H9 (cell line): ENCODE data around the gene YPEL4. TPM values are rescaled to one million over a fixed set of nuclear protein-coding genes. Genes with fewer than 3 reads are reported as not detected.

Experiments
- DNase-seq: peaks from one replicate; pipeline ENCODE4 v3.0.0-alpha.2; 2017
- H2AFZ ChIP-seq: one replicate; pipeline ENCODE4 v1.6.1; 2013; ENCODE audit warnings: mild to moderate bottlenecking, low read length, control low read depth, moderate library complexity
- H2AK5ac ChIP-seq: 2 replicates; pipeline ENCODE4 v1.6.1; 2013; ENCODE audit warnings: low read length, control low read depth, mixed read lengths; ENCODE audit not compliant: insufficient read length
- H2BK120ac ChIP-seq: one replicate; pipeline ENCODE4 v1.6.1; 2013; ENCODE audit warnings: low read depth, mild to moderate bottlenecking, low read length, control low read depth, inconsistent platforms; ENCODE audit not compliant: poor library complexity, severe bottlenecking
- H2BK12ac ChIP-seq: 2 replicates; pipeline ENCODE4 v1.6.1; 2013; ENCODE audit warnings: low read length, control low read depth, mixed read lengths, low read depth; ENCODE audit not compliant: insufficient read length
- H2BK15ac ChIP-seq: 2 replicates; pipeline ENCODE4 v1.6.1; 2013; ENCODE audit warnings: low read depth, low read length, control low read depth
- H2BK20ac ChIP-seq: one replicate; pipeline ENCODE4 v1.6.1; 2013; ENCODE audit warnings: low read depth, mild to moderate bottlenecking, low read length, control low read depth, inconsistent platforms; ENCODE audit not compliant: poor library complexity, severe bottlenecking
- H2BK5ac ChIP-seq: 2 replicates; pipeline ENCODE4 v1.6.1; 2013; ENCODE audit warnings: low read length, control low read depth, mixed read lengths; ENCODE audit not compliant: insufficient read length
- H3K14ac ChIP-seq: 2 replicates; pipeline ENCODE4 v1.6.1; 2013; ENCODE audit warnings: low read length, control low read depth; ENCODE audit not compliant: insufficient read depth
- H3K18ac ChIP-seq: 2 replicates; pipeline ENCODE4 v1.6.1; 2013; ENCODE audit warnings: low read depth, mild to moderate bottlenecking, mixed read lengths, low read length, control low read depth; ENCODE audit not compliant: insufficient read length
- H3K23ac ChIP-seq: 2 replicates; pipeline ENCODE4 v1.6.1; 2013; ENCODE audit warnings: low read length, control low read depth, mixed read lengths, low read depth; ENCODE audit not compliant: insufficient read length
- H3K23me2 ChIP-seq: 2 replicates; pipeline ENCODE4 v1.6.1; 2013; ENCODE audit warnings: low read depth, mild to moderate bottlenecking, mixed read lengths, low read length, control low read depth; ENCODE audit not compliant: insufficient read length, poor library complexity, severe bottlenecking
- H3K27ac ChIP-seq: 2 replicates; pipeline ENCODE4 v1.5.1; 2013; ENCODE audit warnings: low read length, control low read depth, mixed read lengths, low read depth; ENCODE audit not compliant: insufficient read length
- H3K27me3 ChIP-seq: 2 replicates; pipeline ENCODE4 v1.6.1; 2013; ENCODE audit warnings: low read length, control low read depth, inconsistent platforms; ENCODE audit not compliant: insufficient read depth
- H3K4ac ChIP-seq: 2 replicates; pipeline ENCODE4 v1.6.1; 2013; ENCODE audit warnings: low read depth, mild to moderate bottlenecking, control low read depth, inconsistent platforms, low read length, moderate library complexity
- H3K4me1 ChIP-seq: 2 replicates; pipeline ENCODE4 v1.6.1; 2013; ENCODE audit warnings: low read length, control low read depth, inconsistent platforms; ENCODE audit not compliant: insufficient read depth
- H3K4me2 ChIP-seq: 2 replicates; pipeline ENCODE4 v1.6.1; 2013; ENCODE audit warnings: low read length, control low read depth, mixed read lengths; ENCODE audit not compliant: insufficient read length, insufficient read depth
- H3K56ac ChIP-seq: 2 replicates; pipeline ENCODE4 v1.6.1; 2013; ENCODE audit warnings: low read depth, mild to moderate bottlenecking, mixed read lengths, low read length, control low read depth; ENCODE audit not compliant: insufficient read length
- H3K79me1 ChIP-seq: 2 replicates; pipeline ENCODE4 v1.6.1; 2013; ENCODE audit warnings: low read depth, mild to moderate bottlenecking, moderate library complexity, low read length, control low read depth, inconsistent platforms; ENCODE audit not compliant: insufficient read depth, poor library complexity, severe bottlenecking
- H3K79me2 ChIP-seq: 2 replicates; pipeline ENCODE4 v1.6.1; 2013; ENCODE audit warnings: low read length, control low read depth, inconsistent platforms; ENCODE audit not compliant: insufficient read depth
- H3K9ac ChIP-seq: 2 replicates; pipeline ENCODE4 v1.6.1; 2013; ENCODE audit warnings: low read length, control low read depth, mixed read lengths; ENCODE audit not compliant: insufficient read length; ENCODE audit errors: extremely low read depth
- H3K9me3 ChIP-seq: one replicate; pipeline ENCODE4 v1.6.1; 2013; ENCODE audit warnings: low read depth, low read length, inconsistent platforms; ENCODE audit not compliant: control insufficient read depth
- H3T11ph ChIP-seq: one replicate; pipeline ENCODE4 v1.6.1; 2013; ENCODE audit warnings: mild to moderate bottlenecking, low read length, control low read depth, inconsistent platforms
- H4K20me1 ChIP-seq: one replicate; pipeline ENCODE4 v1.6.1; 2013; ENCODE audit not compliant: control insufficient read depth, insufficient read length, insufficient read depth
- H4K5ac ChIP-seq: 2 replicates; pipeline ENCODE4 v1.6.1; 2013; ENCODE audit warnings: low read depth, mild to moderate bottlenecking, mixed read lengths, low read length, control low read depth; ENCODE audit not compliant: insufficient read length
- H4K8ac ChIP-seq: replicated peaks from 2 replicates; pipeline ENCODE4 v1.6.1; 2013; ENCODE audit warnings: low read length, control low read depth, mixed read lengths, low read depth; ENCODE audit not compliant: insufficient read length
- H4K91ac ChIP-seq: 2 replicates; pipeline ENCODE4 v1.6.1; 2013; ENCODE audit warnings: low read depth, mild to moderate bottlenecking, moderate library complexity, mixed read lengths, low read length, control low read depth; ENCODE audit not compliant: insufficient read length
- H3K27ac Mint-ChIP-seq, 3 experiments: 2 replicates in 2 of 3; 3 replicates in 1 of 3; pipeline ENCODE4 v1.8.0; 2020 to 2021; ENCODE audit warnings: mixed read lengths in 3 of 3, mild to moderate bottlenecking in 1 of 3, moderate library complexity in 1 of 3
- H3K27me3 Mint-ChIP-seq: 2 replicates; pipeline ENCODE4 v1.8.0; 2021; ENCODE audit warnings: low read depth, mild to moderate bottlenecking, moderate library complexity, mixed read lengths
- H3K36me3 Mint-ChIP-seq, 3 experiments: 2 replicates in 2 of 3; 3 replicates in 1 of 3; pipeline ENCODE4 v1.8.0; 2020 to 2021; ENCODE audit warnings: low read depth in 3 of 3, mixed read lengths in 3 of 3; ENCODE audit not compliant: insufficient read depth in 1 of 3
- H3K4me1 Mint-ChIP-seq, 2 experiments: 2 replicates each; pipeline ENCODE4 v1.8.0; 2020; ENCODE audit warnings: mixed read lengths in 2 of 2
- H3K4me3 Mint-ChIP-seq, 2 experiments: 2 replicates in 1 of 2; 3 replicates in 1 of 2; pipeline ENCODE4 v1.8.0; 2020 to 2021; ENCODE audit warnings: mild to moderate bottlenecking in 2 of 2, mixed read lengths in 2 of 2, moderate library complexity in 1 of 2
- H3K9me3 Mint-ChIP-seq, 2 experiments: 2 replicates in 1 of 2; 3 replicates in 1 of 2; pipeline ENCODE4 v1.8.0; 2020; ENCODE audit warnings: mild to moderate bottlenecking in 2 of 2, mixed read lengths in 2 of 2, moderate library complexity in 1 of 2
- WGBS: extraction: QIAGEN DNeasy Blood & Tissue Kit; methylation state at CpG from one replicate; pipeline ENCODE4 v1.1.7; 2013; ENCODE audit warnings: missing lambda C conversion rate, low lambda C conversion rate, mixed read lengths; ENCODE audit not compliant: insufficient read length; ENCODE audit errors: extremely low coverage; 5-methylcytosine and 5-hydroxymethylcytosine counted together
- total RNA-seq: library from RNA; stranded (reverse); gene quantifications from 2 replicates; pipeline ENCODE4 v1.2.1, GENCODE V29; 2021
- TF ChIP-seq, protein P1 (sequence below): fragments of 200-600 bp; sonication (generic); conservative IDR thresholded peaks from 3 replicates; pipeline ENCODE4 v1.8.0; 2021; ENCODE audit warnings: antibody characterized with exemption, mild to moderate bottlenecking

YPEL4 gene
- total RNA-seq, 1 experiment from 2014 or later, result 0.13 TPM

GRCh38 chr11:57651408-57651807 is 1.7 kb upstream of the YPEL4 start:
- H3K4me1 Mint-ChIP-seq, result peaks cover 53 to 72% of the 10 kb centered on the region in 2 experiments
- no peak overlapping the region for H3K4me3 Mint-ChIP-seq

More at GRCh38 chr11:57651408-57651807, 1.7 kb upstream of the YPEL4 start:
- no peaks in the 10 kb centered on the region for H4K20me1 ChIP-seq
- H3K23me2 ChIP-seq, result peaks cover 16% of the 10 kb centered on the region
- H4K8ac ChIP-seq, result no peak overlapping the region
- H3T11ph ChIP-seq, result no peak overlapping the region
- H3K4ac ChIP-seq, result no peak overlapping the region
- Mint-ChIP-seq H3K27me3 (peaks cover 46% of the 10 kb centered on the region), H3K9me3 (no peaks in the 10 kb centered on the region; a peak in 1 of 5 replicates), H3K36me3 (peaks cover 0 to 2% (median 1%) of the 10 kb centered on the region in 3 experiments; a peak in 3 of 7 replicates), H3K27ac (no peak overlapping the region)
- H3K18ac ChIP-seq, result no peak overlapping the region
- WGBS, result no CpG with 5 or more reads among the region's 7 CpGs
- H3K9me3 ChIP-seq, result no peaks in the 10 kb centered on the region
- no peak overlapping the region for H3K23ac ChIP-seq
- H3K27me3 ChIP-seq, result no peaks in the 10 kb centered on the region; the same call in 1 of the 2 replicates
- no peak overlapping the region for H2BK12ac ChIP-seq
- H4K91ac ChIP-seq, result no peak overlapping the region
- H2BK15ac ChIP-seq, result no peak overlapping the region
- no peak overlapping the region for H2BK20ac ChIP-seq
- H3K14ac ChIP-seq, result no peak overlapping the region
- no peak overlapping the region for H2AFZ ChIP-seq
- H3K4me1 ChIP-seq, result peaks cover 13% of the 10 kb centered on the region
- H4K5ac ChIP-seq, result no peak overlapping the region
- TF ChIP-seq, protein P1, sequence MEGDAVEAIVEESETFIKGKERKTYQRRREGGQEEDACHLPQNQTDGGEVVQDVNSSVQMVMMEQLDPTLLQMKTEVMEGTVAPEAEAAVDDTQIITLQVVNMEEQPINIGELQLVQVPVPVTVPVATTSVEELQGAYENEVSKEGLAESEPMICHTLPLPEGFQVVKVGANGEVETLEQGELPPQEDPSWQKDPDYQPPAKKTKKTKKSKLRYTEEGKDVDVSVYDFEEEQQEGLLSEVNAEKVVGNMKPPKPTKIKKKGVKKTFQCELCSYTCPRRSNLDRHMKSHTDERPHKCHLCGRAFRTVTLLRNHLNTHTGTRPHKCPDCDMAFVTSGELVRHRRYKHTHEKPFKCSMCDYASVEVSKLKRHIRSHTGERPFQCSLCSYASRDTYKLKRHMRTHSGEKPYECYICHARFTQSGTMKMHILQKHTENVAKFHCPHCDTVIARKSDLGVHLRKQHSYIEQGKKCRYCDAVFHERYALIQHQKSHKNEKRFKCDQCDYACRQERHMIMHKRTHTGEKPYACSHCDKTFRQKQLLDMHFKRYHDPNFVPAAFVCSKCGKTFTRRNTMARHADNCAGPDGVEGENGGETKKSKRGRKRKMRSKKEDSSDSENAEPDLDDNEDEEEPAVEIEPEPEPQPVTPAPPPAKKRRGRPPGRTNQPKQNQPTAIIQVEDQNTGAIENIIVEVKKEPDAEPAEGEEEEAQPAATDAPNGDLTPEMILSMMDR, result no peak
- H3K9ac ChIP-seq, result no peak overlapping the region
- no peak for DNase-seq
- no peak overlapping the region for H3K27ac ChIP-seq
- H3K4me2 ChIP-seq, result no peak overlapping the region
- no peaks in the 10 kb centered on the region for H3K79me1 ChIP-seq
- H2BK120ac ChIP-seq, result no peak overlapping the region
- H3K56ac ChIP-seq, result no peak overlapping the region
- H2AK5ac ChIP-seq, result no peak overlapping the region
- H2BK5ac ChIP-seq, result no peak overlapping the region
- no peaks in the 10 kb centered on the region for H3K79me2 ChIP-seq
